Upper lobe of left lung (tissue), 6 donors: ENCODE data around the gene TTLL6. TPM values are rescaled to one million over a fixed set of nuclear protein-coding genes. Genes with fewer than 3 reads are reported as not detected.
"Not testable (repeated sequence)": the region's sequence is repeated elsewhere in the genome, so short reads cannot be mapped to it uniquely, and the experiment has no call there.

ENCODE experiments used
- ATAC-seq, 2 donors: fragments of 200-7000 bp; cut with Tn5 transposase; one replicate each; pipeline ENCODE4 v1.9.1; 2022; ENCODE audit warnings: mild to moderate bottlenecking in 2 of 2, moderate library complexity in 2 of 2; ENCODE audit not compliant: low FRiP score in 2 of 2
- DNase-seq, 2 donors: peaks; one replicate each; pipeline ENCODE4 v3.0.0-alpha.2; 2019 to 2020
- H3K27ac ChIP-seq, 4 donors: fragments of 200-600 bp; sonication (generic); one replicate each; pipeline ENCODE4 v1.5.1; 2016 to 2019
- H3K27me3 ChIP-seq, 4 donors: fragments of 200-600 bp; sonication (generic); one replicate each; pipeline ENCODE4 v1.5.1; 2017 to 2019
- H3K36me3 ChIP-seq, 4 donors: fragments of 200-600 bp; sonication (generic); one replicate each; pipeline ENCODE4 v1.5.1; 2016 to 2019
- H3K4me1 ChIP-seq, 4 donors: fragments of 200-600 bp; sonication (generic); one replicate each; pipeline ENCODE4 v1.5.1; 2018 to 2019
- H3K4me3 ChIP-seq, 4 donors: fragments of 200-600 bp; sonication (generic); one replicate each; pipeline ENCODE4 v1.5.1; 2017 to 2019; ENCODE audit warnings: mild to moderate bottlenecking in 2 of 4, moderate library complexity in 1 of 4
- H3K9me3 ChIP-seq, 4 donors: fragments of 200-600 bp; sonication (generic); one replicate each; pipeline ENCODE4 v1.5.1; 2018 to 2019
- CTCF ChIP-seq, 6 experiments: fragments of 450-650 bp in 4 of 6; fragments of 200-600 bp in 2 of 6; sonication (generic) in 2 of 6; IDR thresholded peaks; one replicate each; pipeline ENCODE4 v1.5.1; 2016 to 2019; ENCODE audit warnings: antibody characterized with exemption in 6 of 6
- EP300 ChIP-seq, 4 donors: sonication (generic); formaldehyde crosslinking; IDR thresholded peaks; one replicate each; pipeline ENCODE4 v1.5.1; 2017; ENCODE audit warnings: antibody characterized with exemption in 4 of 4, control low read depth in 2 of 4
- POLR2A ChIP-seq, 4 donors: fragments of 450-650 bp; IDR thresholded peaks; one replicate each; pipeline ENCODE4 v1.5.1; 2016 to 2017; ENCODE audit warnings: antibody characterized with exemption in 4 of 4, mild to moderate bottlenecking in 2 of 4
- POLR2AphosphoS5 ChIP-seq, 2 donors: sonication (generic); formaldehyde crosslinking; IDR thresholded peaks; one replicate each; pipeline ENCODE4 v1.5.1; 2017; ENCODE audit warnings: antibody characterized with exemption in 2 of 2
- WGBS, 2 donors: methylation state at CpG; one replicate each; pipeline ENCODE4 v1.1.5; 2017 to 2018; 5-methylcytosine and 5-hydroxymethylcytosine counted together
- total RNA-seq, 6 donors: library from RNA; depleted of rRNA in 4 of 6; stranded (reverse); fragments of >200 nt in 4 of 6; gene quantifications; one replicate each; pipeline versions ENCODE4 v1.1.0 to v1.2.1, GENCODE V29; 2016 to 2021
- donor health status: DM: no; HTN: no; CAD: no; lungs with moderate emphysema.
- donor health status: DM: no; HTN: yes; CAD: no; lungs with severe emphysema.

The TTLL6 gene
- total RNA-seq, 6 donors from 2014 or later = 0.69 to 12.1 (median 1.5) TPM

- Histone ChIP-seq H3K27me3 (peaks cover 0 to 84% (median 51%) of the 10 kb centered on the region in 4 donors), H3K4me3 (no peak overlapping the region), H3K9me3 (no peaks in the 10 kb centered on the region), H3K27ac (no peak overlapping the region), H3K4me1 (peaks cover 24 to 33% (median 26%) of the 10 kb centered on the region in 4 donors), H3K36me3 (no peaks in the 10 kb centered on the region)
- no peak for ATAC-seq
- WGBS, 2 donors = 9 to 12% methylated on average over 21 to 37 of the region's 37 CpGs
- peak in 1 of 2 donors; percentile 75 for DNase-seq
- TF ChIP-seq EP300 (IDR thresholded peaks at IDR 0.05) (no peak), POLR2A (IDR thresholded peaks at IDR 0.05) (no peak), CTCF (IDR thresholded peaks at IDR 0.05) (no peak), POLR2AphosphoS5 (IDR thresholded peaks at IDR 0.05) (no peak)
These were observed 97.3 kb downstream of the TTLL6 start for GRCh38 chr17:48719642-48720265.

GRCh38 chr17:48718761-48719641, 98.0 kb downstream of the TTLL6 start:
- no peak for TF ChIP-seq EP300 (IDR thresholded peaks at IDR 0.05)
- no peak for TF ChIP-seq POLR2AphosphoS5 (IDR thresholded peaks at IDR 0.05)
- DNase-seq = peak in 1 of 2 donors; percentile 85
- H3K27ac ChIP-seq = no peak overlapping the region
- no peaks in the 10 kb centered on the region for H3K36me3 ChIP-seq
- H3K4me1 ChIP-seq = peaks cover 16 to 26% (median 19%) of the 10 kb centered on the region in 4 donors
- no peaks in the 10 kb centered on the region for H3K9me3 ChIP-seq
- no peak for ATAC-seq
- no peak overlapping the region for H3K4me3 ChIP-seq
- WGBS, 2 donors = 9 to 10% methylated on average over 20 to 65 of the region's 80 CpGs
- peaks cover 0 to 76% (median 48%) of the 10 kb centered on the region in 4 donors for H3K27me3 ChIP-seq

- H3K4me3 ChIP-seq = no peak overlapping the region
- ATAC-seq (no peak), DNase-seq (no peak)
- peaks cover 0 to 70% (median 43%) of the 10 kb centered on the region in 4 donors for H3K27me3 ChIP-seq
- 18 to 28% methylated on average over 11 to 24 of the region's 24 CpGs for WGBS, 2 donors
- H3K27ac ChIP-seq = no peak overlapping the region
- H3K36me3 ChIP-seq = no peaks in the 10 kb centered on the region
- peaks cover 9 to 19% (median 13%) of the 10 kb centered on the region in 4 donors for H3K4me1 ChIP-seq
- H3K9me3 ChIP-seq = no peaks in the 10 kb centered on the region
- no peak for TF ChIP-seq POLR2A (IDR thresholded peaks at IDR 0.05)
These were observed 98.7 kb downstream of the TTLL6 start for GRCh38 chr17:48718227-48718760.

- no peak for ATAC-seq
These were observed 99.4 kb downstream of the TTLL6 start for GRCh38 chr17:48717367-48718226.

GRCh38 chr17:48716549-48716948, 100.5 kb downstream of the TTLL6 start:
- Histone ChIP-seq H3K4me1 (peaks cover 6 to 12% (median 9%) of the 10 kb centered on the region in 4 donors), H3K27me3 (peaks cover 0 to 54% (median 30%) of the 10 kb centered on the region in 4 donors)
- not testable (repeated sequence) for DNase-seq, H3K4me3 ChIP-seq, H3K9me3 ChIP-seq, H3K27ac ChIP-seq, H3K36me3 ChIP-seq, ATAC-seq
- WGBS, 2 donors = 57 to 72% methylated on average over 3 of the region's 3 CpGs

More at GRCh38 chr17:48717367-48718226, 99.4 kb downstream of the TTLL6 start:
- Histone ChIP-seq H3K9me3 (no peaks in the 10 kb centered on the region), H3K27me3 (peaks cover 0 to 63% (median 36%) of the 10 kb centered on the region in 4 donors), H3K36me3 (no peaks in the 10 kb centered on the region), H3K4me3 (no peak overlapping the region), H3K4me1 (peaks cover 6 to 12% (median 9%) of the 10 kb centered on the region in 4 donors), H3K27ac (no peak overlapping the region)
- no peak for DNase-seq
- WGBS, 2 donors = 16 to 22% methylated on average over 10 of the region's 10 CpGs
- TF ChIP-seq POLR2A (IDR thresholded peaks at IDR 0.05) = no peak
- TF ChIP-seq POLR2AphosphoS5 (IDR thresholded peaks at IDR 0.05) = no peak
- TF ChIP-seq CTCF (IDR thresholded peaks at IDR 0.05) = no peak
- TF ChIP-seq EP300 (IDR thresholded peaks at IDR 0.05) = no peak
